Measurements from ENCODE around the gene FAM117A.
A peak's percentile ranks its signal among the peaks of the same experiment; 100 is the strongest.
"Not testable (repeated sequence)": the region's sequence is repeated elsewhere in the genome, so short reads cannot be mapped to it uniquely, and the experiment has no call there.

FAM117A gene

DNA sequence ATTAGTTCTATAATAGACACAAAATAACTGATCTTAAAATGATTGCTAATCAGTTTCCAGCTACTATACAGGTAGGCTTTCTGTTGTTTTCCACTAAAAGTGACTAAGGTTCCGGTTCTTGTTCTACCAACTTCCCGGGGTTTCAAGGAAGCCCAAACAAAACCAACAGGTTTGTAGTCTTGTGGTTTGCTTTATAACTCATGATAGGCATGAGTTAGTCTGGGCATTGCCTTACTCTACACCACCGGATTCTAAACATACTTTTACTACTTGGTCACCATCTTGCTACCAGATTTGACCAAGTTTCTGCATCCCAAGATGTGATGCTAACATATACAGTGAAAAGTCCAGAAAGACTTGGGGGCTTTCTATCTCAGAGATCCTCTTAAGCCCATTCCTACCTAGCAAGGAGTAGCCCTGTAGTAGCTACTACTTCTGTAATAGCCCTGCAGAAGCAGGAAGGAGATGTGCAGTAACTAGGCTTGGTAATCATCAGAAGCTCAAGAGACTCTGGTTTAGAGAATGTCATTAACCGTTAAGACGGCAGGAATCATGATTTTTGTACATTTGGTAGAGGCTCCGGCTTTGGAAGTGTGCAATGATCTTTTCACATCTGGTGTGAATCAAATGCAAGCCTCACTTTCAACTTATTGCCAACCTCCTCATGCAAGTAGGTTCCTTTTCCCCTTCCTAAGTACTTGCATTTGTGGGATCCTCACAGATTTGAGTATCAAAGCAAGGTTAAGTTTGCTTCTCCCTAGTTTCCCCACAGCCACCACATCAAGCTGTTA lies 1.6 kb downstream of the FAM117A start:
- no peak for DNase-seq

DNA sequence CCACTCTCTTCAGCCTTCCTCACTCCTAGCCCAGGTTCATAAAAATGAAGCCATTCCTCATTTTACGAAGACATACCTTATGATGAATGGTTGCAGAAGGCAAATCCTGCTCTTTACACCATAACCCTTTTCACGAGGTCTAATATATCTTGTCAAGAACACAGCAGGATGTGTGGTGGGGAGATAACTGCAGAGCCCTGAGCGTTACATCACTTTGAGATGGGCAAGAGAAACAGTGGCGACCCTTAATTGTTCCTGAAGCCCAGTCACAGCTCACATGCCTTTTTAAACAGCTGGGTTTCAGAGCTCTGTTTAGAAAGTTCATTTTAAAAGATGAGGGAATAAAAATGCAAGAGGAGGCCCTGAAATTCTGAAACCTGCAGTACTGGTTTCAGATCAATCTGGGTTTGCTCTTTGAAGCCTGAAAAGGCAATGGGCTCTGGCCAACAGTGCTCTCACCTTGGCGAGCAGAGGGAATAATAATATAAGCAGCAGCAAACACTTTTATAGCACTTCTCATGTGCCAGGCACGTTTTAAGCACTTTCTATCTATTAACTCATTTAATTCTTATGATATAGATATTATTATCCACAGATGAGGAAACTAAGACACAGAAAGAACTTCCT lies 2.9 kb downstream of the FAM117A start:
- no peak for DNase-seq

DNA sequence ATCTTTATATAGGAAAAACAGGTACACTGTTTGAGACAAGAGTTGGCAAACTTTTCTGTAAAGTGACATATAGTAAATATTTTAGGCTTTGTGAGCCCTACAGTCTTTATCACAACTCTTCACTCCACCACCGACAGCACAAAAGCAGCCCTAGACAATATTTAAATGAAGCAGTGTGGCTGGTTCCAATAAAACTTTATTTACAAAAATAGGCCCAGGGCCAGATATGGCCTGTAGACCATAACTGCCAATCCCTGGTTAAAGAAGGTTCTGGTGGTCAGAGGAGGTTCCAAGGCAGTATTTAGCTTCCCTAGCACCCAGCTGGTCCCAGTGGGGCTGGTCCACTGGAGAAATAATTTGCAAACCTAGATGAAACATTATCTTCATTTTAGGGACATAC lies 3.6 kb downstream of the FAM117A start:
- DNase-seq = no peak

DNA sequence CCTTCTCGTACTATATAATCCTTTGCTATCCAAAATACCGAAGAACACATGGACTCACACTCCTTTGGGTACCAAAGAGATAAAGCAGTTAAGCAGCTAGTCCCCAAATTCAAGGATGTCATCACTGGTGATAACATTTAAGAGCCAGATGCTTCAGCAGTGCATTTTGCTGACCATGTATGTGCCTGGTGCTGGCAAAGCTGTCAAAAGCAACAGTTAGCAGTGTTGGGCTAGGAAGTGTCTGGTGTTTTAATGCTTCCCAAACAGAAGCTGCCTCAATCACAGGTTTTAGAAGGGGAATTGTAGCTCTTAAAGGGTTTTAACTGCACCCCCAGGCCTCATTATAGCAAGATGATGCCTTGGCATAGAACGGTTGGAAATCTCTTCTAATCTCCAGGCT lies 4.7 kb downstream of the FAM117A start:
- no peak for DNase-seq

DNA sequence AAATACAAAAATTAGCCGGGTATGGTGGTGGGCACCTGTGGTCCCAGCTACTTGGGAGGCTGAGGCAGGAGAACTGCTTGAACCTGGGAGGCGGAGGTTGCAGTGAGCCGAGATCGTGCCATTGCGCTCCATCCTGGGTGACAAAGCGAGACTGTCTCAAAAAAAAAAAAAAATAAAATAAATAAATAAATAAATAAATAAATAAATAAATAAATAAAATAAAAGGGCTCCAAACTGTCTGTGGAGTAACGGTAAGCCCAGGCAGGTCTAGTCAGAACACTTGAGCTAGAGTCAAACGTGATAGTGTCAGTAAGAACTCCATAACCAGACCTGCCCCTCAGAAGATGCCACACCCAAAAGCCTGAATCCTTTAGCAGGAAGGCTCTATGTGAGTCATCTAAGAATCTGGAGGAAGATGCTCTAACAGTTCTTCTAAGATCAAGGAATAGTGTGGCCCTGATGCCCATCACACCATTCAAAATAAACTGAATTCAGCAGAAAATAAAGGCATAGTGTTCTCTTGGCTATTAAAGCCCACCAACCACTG lies 5.4 kb downstream of the FAM117A start:
- not testable (repeated sequence) for DNase-seq

DNA sequence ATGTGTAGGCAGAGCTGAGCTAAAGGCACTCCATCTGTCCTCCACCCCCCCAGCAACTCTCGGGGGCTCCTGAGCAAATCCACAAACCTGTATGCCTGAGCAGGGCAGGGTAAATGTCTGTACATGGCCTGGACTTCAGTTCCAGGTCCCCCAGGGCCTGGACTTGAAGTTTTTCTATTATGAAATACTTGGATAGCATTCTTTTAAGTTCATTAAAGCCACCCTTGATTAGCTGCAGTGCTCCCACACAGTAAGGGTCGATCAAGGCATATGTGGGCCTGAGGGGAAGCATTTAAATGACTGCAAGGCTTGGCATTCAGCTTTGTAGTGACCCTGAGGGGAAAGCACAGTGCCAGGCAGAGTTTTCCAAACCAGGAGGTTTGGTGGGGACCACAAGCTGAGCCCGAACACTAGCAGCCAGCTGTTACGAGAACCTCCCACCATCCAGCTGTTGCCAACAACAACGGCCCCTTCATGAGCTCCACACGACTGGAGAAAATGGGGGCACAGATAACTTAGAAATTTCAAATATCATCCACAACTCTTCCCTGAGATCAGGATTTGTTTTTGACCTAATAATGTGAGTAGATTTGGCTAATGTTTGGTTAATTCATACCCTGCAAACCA lies 6.7 kb downstream of the FAM117A start:
- no peak for DNase-seq

DNA sequence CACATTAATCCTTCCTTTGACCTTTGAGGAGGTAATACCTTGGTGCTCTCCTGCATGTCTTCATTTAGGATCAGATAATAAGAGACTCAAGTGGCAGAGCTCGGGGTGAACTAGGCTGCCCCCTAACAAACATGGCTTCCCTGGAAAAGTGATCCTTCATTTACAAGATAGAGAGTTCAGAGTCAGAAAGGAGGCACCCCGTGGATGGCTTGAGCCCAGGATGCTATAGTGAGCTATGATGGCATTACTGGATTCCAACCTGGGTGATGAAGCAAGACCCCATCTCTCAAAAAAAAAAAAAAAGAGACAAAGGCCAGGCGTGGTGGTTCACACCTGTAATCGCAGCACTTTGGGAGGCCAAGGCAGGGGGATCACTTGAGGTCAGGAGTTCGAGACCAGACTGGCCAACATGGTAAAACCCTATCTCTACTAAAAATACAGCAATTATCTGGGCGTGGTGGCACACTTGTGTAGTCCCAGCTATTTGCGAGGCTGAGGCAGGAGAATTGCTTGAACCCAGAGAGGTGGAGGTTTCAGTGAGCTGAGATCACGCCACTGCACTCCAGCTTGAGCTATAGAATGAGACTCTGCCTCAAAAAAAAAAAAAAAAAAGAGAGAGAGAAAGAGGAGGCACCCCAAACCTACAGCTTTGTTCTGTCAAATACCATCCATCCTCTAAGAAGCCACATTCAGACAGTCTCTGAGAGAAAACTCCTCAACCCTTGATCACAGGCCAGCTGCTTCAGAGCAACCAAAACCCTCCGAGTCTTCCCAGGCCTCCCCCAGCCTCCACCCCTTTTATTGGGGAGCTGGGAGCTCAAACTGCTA lies 7.4 kb downstream of the FAM117A start:
- DNase-seq = no peak

DNA sequence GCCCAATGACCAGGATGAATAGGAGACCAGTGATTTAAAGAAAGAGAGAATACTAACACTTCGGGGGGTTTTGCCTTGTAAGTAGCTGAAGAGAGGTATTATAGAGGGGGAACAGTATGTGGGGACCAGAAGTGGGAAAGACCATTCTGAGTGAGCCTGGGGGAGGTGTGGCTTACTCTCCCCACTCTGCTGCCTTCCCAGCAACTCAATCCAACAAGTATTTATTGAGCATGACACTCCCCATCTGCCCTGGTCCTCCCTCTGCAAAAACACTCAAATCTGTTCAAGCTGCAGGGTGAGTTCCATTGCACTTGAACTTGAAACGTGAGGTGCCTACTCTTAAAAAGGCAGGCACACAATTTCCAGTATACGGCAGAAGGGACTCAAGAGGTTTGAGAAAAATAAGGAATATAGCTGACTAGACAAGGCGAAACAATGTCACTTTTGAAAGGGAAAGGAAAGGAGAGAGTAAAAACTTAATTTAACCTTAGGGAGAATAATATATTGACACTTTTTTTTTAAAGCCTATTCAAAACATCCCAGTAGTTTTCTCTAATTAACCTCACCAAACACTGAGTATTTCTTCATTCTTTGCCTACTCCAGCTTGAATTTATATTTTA lies 8.2 kb downstream of the FAM117A start:
- no peak for DNase-seq

DNA sequence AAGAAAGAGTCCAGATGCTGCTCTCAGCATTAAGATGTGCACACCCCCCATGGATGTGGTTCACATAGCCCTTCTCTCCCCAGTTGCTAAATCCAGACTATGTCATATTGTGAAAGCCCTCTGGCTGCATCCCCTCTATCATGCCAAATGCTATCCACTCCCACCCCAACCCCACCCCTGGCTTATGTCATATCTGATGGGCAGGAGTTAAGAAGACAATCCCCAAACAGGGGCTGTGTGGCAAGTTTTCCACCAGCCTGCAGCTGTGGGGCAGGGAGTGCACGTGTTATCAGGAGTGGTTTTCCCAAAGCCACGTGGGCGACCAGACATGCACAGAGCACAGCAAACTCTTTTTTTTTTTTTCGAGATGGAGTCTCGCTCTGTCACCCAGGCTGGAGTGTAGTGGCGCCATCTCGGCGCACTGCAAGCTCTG lies 10.0 kb downstream of the FAM117A start:
- DNase-seq = no peak

DNA sequence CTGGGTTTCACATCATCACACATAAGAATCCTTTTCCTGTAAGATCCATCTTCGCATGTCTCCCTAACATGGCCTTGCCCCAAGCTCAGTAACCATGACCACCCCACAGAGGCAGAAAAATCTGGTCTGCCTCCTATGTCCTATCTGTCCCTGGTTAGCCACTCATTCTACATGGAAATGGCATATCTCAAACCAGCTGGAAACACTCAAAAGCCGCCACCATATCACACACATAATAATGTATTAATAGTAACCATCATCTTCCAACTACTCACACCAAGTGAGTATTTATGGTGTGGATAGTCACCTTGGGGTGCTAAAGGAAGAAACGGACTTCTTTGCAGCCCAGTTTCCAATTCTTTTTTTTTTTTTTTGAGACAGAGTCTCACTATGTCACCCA lies 11.4 kb downstream of the FAM117A start:
- no peak for DNase-seq

DNA sequence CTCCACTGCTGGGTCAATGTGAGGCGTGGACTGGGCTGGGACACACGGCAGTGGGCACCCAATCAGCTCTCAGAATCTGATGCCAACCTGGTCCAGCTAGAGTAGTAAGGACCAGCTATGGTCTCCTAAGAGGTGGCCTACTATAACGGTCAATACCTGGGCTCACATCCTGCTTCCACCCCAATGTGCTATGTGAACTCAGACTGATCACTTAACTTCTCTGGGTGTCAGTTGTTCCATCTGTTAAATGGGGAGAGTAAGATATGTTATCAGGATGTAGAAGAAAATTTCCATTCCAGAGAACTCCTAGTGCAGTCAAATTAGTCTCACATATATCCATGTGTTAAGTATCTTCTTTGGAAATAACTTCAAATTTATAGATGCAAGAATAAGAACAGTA lies 14.2 kb downstream of the FAM117A start:
- no peak for DNase-seq

DNA sequence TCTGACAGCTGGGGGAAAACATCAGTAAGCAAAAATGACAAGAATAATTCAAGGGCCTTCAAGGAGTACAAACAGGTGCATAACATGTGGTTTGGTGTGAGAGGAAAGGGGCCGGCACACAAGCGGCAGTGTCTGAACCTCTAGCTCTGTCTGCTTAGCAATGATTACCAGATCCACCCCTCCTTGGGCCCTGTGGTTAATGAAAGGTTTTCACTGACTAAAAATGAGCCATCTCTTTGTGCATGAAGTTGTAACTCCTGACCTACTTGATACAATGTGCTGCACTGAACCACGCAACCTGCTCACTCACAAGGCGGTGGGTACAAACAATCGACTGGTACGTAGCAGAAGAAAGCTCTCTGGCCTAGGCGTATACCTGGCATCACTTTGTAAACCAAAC lies 15.1 kb downstream of the FAM117A start:
- peak; percentile 57 to 77 for DNase-seq

DNA sequence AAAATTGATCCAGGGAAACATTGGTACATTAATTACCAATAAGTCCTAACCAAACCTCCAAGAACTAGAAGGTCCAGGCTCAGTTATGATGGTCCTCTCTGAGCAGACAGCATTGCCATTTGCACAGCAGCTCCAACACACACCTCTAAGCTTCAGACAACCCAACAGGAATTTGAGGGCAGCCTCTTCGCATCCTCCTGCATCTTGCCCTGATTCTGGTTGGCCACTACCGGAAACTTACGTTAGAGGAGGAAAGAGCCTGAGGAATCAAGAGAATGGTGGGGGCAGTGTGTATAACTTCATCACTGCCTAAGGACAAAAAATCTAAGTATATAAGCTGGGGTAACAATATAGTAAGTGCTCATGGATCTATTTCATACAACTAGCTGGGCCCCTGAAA lies 15.7 kb downstream of the FAM117A start:
- DNase-seq = peak in 1 of 2 donors; percentile 57

DNA sequence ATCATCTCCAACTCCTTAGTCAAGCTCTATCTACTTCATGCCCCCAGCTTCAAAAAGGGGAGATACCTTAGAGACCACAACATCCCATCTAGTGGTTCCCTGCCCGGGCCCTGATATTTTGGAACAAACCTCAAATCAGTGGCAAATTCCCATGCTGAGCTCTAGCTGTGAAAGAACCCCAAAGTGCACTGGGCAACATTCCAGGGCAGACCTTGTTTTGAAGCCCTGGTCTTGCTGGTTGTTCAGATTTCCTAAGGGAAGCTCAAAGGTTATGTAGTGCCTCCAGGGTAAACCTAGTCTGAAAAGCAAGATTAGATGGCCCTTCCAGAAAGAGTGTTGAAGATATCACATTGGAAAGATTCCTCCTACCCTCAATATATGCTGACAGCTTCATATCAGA lies 16.3 kb downstream of the FAM117A start:
- no peak for DNase-seq

DNA sequence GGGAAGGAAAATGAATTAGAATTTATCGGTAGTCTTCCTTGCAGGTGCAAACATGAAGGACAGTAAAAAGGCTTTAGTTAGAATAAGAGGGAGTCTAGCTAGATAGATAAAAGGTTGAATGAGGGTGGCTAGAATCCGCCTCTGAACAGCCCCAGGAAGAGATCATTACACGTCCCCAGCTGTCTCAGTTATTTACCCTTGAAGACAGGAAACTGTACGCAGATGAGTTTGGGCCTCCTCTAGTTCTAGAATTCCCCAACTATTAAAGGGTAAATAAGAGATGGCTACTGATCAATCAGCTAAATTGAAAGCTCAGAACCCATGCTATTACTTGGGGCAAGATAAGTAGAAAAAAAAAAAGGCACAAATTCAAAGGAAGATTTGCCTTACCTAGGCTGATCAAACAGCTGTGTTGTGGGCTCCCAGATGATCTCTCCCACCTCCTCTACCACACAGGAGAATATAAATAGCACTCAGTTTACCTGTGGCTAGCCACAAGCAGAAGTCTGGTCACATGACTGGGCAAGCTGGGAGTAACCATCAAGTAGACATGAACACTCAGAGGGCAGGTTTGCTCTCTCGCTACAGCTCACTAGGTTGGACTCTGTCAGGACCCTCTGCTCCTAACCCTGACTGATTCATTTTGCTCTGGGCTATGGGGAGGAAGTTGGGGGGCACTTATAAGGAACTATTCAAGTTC lies 17.0 kb downstream of the FAM117A start:
- peak; percentile 39 to 72 for DNase-seq

DNA sequence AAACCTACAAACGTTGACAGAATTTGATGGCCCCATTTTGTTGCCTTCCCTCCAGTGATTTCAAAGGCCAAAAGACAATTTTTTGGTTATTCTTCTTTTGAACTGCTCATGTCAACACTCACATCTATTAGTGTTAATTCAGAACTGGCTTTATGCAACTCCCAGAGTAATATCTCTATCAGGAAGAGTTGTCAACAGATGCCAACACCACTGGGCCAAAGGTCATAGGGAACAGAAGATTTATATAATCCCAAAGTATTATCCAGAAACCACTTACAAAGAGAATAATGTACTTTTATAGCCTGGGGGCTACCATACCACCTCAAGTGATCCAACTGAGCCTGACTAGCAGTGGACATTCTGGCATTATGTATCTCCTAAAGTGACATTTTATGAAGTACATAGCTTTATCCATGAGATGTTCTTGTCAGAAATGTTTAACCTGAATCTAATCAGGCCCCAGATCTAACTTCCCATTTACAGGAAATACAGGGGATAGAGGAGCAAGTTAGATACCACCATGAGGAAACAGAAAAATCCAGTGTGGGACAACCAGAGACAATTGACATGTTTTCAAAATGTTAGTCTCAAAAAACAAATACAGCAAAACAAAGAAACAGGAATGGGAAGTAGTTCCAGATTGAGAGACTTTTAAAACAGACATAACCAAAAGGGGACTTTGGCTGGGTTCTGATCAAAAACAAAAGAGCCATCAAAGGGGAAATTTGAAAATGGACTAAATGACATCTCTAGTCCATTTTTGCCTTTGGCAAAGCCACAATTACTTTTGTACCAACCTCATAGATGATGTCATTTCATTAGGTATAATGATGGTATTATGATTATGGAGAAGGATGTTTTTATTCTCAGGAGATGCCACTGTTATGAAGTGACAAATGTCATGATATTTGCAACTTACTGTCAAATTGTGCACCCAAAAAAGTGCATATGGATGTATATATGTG lies 18.5 kb downstream of the FAM117A start:
- no peak for DNase-seq

DNA sequence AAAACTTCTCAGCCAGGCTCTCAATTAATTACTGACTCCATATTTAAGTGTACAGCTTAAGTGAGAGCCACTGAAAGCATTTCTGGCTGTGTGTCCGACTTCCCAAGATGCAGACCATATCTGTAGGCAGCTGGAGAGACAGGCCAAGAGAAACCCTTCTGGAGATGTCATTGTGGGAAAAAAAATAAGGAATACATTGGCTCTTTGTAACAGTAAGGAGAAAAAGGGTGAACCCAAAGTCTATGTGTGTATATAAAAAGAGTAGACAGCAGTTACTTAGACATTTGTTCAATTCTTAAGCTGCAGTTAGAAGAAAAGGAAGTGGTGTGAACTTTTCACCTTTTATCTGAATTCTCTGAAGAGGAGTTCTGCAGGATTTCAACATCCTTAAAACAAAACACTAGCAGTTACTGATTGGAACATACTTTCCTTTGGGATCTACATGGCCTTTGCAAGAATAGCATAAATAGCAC lies 21.7 kb downstream of the FAM117A start:
- DNase-seq = peak in 1 of 2 donors; percentile 59

DNA sequence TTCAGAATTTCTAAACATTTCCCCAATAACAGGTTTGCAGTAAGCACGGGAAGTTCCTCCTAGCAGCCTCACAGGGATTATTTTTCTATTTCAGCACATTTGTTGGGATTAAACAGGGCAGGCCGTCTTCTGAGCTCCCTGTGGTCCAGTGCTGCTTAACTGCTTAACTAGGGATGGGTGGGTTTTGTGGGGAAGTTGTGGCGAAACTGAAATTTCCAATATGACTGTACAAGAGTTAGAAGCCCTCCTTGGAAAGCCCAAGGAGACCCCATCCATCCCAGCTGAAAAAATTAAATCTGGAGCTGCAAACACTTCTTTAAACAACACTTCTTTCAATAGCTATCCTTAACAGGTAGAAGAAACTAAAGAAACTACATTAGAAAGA lies 22.2 kb downstream of the FAM117A start:
- DNase-seq = no peak

DNA sequence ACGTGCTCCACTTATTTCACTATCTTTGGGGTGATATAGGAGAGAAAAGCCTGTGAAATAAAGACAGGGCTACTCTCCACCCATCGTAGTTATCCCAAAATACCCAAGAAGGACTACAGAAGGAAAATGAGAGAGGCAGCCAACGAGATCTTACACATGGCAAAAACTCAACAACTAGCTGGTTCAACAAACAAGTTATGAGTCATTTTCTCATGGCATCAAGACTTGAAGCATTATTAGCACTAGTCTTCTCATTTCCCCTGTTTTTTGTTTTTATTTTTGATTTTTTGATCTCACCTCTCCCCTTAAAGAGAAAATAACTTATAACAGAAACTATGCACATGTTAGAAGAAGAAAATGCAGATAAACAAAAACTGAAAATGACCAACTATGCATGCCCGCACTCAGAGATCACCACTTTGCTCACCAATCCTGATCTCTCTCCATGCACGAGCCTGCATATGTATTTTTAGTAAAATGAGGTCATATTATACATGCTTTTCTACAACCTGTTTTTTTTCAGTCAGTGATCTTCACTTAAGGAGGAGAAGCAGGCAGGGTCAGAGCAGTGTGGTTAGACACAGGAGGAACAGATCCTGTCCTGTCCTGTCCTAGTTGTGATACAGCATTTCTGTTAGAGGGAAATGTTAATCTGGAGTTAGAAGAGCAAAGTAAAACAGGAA lies 22.8 kb downstream of the FAM117A start:
- DNase-seq = peak in 1 of 2 donors; percentile 37
